WERI-Rb-1 (cell line): Measurements from ENCODE around the gene IFI16.
"Not testable (repeated sequence)": the region's sequence is repeated elsewhere in the genome, so short reads cannot be mapped to it uniquely, and the experiment has no call there.

ENCODE experiments used
- DNase-seq: peaks from one replicate; pipeline ENCODE4 v3.0.0-alpha.2; 2020
- H3K27ac ChIP-seq: fragments of 250-450 bp; sonication (Bioruptor Pico); 2 replicates; pipeline ENCODE4 v1.5.1; 2020; ENCODE audit warnings: mild to moderate bottlenecking, moderate library complexity
- H3K27me3 ChIP-seq: fragments of 250-450 bp; sonication (Bioruptor Pico); 2 replicates; pipeline ENCODE4 v1.5.1; 2021; ENCODE audit warnings: mild to moderate bottlenecking, low read depth, moderate library complexity; ENCODE audit not compliant: insufficient read depth, severe bottlenecking
- H3K36me3 ChIP-seq: fragments of 250-450 bp; sonication (Bioruptor Pico); 2 replicates; pipeline ENCODE4 v1.5.1; 2020; ENCODE audit warnings: mild to moderate bottlenecking, moderate library complexity
- H3K4me3 ChIP-seq: 2 replicates; pipeline ENCODE4 v1.5.1; 2011; ENCODE audit warnings: low read depth, mild to moderate bottlenecking, control low read depth, low read length
- H3K9me3 ChIP-seq: fragments of 250-450 bp; sonication (Bioruptor Pico); 2 replicates; pipeline ENCODE4 v1.5.1; 2021; ENCODE audit warnings: mild to moderate bottlenecking, moderate library complexity; ENCODE audit not compliant: severe bottlenecking
- TF ChIP-seq, protein P1 (sequence below): IDR thresholded peaks from 2 replicates; pipeline ENCODE4 v1.5.1; 2011; ENCODE audit warnings: low read depth, mild to moderate bottlenecking, control low read depth, inconsistent platforms, low read length

Gene IFI16

DNA sequence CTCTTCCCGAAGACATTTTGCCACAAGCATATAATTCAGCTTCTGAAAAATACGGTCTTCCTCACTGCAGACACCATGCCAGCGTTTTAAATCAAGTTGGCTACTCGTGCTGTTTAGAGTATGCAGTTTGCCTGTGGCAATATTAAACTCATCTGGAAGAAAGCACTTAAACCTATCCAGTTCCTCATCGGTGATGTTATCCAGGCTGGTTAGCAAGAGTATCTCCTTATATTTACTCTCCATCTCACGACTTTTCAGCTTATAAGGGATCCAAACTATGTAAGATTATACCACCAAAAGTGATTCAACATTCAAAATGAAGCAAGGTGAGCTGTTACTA lies 9.7 kb upstream of the IFI16 start:
- no peak overlapping the region for H3K4me3 ChIP-seq
- H3K27me3 ChIP-seq: peaks cover 96% of the 10 kb centered on the region
- H3K9me3 ChIP-seq: peaks cover 2% of the 10 kb centered on the region
- no peak for DNase-seq
- no peaks in the 10 kb centered on the region for H3K36me3 ChIP-seq
- TF ChIP-seq, protein P1, sequence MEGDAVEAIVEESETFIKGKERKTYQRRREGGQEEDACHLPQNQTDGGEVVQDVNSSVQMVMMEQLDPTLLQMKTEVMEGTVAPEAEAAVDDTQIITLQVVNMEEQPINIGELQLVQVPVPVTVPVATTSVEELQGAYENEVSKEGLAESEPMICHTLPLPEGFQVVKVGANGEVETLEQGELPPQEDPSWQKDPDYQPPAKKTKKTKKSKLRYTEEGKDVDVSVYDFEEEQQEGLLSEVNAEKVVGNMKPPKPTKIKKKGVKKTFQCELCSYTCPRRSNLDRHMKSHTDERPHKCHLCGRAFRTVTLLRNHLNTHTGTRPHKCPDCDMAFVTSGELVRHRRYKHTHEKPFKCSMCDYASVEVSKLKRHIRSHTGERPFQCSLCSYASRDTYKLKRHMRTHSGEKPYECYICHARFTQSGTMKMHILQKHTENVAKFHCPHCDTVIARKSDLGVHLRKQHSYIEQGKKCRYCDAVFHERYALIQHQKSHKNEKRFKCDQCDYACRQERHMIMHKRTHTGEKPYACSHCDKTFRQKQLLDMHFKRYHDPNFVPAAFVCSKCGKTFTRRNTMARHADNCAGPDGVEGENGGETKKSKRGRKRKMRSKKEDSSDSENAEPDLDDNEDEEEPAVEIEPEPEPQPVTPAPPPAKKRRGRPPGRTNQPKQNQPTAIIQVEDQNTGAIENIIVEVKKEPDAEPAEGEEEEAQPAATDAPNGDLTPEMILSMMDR: no peak
- no peak overlapping the region for H3K27ac ChIP-seq

DNA sequence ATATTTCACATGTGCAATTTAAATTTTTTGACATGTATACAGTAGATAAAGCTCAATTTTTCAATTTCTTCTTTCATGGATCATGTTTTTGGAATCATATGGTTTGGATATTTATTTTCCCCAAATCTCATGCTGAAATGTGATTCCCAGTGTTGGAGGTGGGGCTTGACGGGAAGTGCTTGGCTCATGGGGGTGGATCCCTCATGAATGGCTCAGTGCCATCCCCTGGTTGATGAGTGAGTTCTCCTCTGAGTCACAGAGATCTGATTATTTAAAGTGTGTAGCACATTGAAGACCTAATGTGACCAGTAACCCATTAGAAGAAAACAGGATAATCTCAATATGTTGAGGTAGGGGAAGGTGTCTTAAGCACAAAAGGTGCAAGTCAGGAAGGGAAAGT lies 9.1 kb upstream of the IFI16 start:
- H3K27me3 ChIP-seq: peaks cover 96% of the 10 kb centered on the region
- no peaks in the 10 kb centered on the region for H3K36me3 ChIP-seq
- TF ChIP-seq, protein P1: no peak
- no peak overlapping the region for H3K27ac ChIP-seq
- DNase-seq: no peak
- H3K9me3 ChIP-seq: no peaks in the 10 kb centered on the region
- H3K4me3 ChIP-seq: no peak overlapping the region

DNA sequence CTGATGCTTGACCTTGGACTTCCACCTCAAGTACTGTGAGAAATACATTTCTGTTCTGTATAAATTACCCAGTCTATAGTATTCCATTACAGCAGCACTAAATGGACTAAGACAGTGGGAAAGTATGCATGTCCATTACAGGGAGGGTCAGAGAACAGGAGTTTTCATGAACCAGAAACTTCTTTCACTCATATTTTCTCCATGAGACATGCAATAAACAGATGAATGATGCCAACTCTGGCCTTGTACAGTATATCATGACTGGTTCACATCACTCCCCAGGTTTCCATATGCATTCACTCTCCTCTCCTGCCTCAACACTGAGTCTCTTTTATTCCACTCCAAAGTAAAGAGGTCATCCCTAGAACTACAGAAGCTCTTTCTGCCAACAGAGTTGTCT lies 4.5 kb upstream of the IFI16 start:
- Histone ChIP-seq H3K27me3 (peaks cover 93% of the 10 kb centered on the region), H3K27ac (no peak overlapping the region), H3K4me3 (no peak overlapping the region)

DNA sequence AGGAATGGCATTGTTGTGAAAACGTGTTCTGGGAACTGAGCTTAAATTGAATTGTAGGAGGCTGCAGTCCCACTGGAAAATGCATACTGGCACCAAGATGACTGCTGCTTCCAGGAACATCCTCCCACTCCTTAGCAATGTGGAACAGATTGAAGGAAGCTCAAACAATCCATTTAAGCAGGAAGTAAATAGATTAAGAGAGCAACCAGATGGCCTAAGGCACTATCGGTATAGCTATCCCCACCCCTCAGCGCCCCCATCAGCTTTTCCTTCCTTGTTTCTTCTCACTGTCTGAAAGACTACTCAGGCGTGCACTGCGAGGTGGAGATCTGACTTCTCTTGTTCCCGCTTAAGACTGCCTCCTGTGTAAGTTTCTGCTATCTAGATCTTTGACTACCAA lies 4.0 kb upstream of the IFI16 start:
- TF ChIP-seq, protein P1: no peak
- Histone ChIP-seq H3K36me3 (no peaks in the 10 kb centered on the region), H3K9me3 (peaks cover 9% of the 10 kb centered on the region), H3K27ac (no peak overlapping the region), H3K4me3 (no peak overlapping the region), H3K27me3 (peaks cover 93% of the 10 kb centered on the region)
- peak; percentile 30 for DNase-seq

More for the DNA sequence above, 4.5 kb upstream of the IFI16 start:
- TF ChIP-seq, protein P1: no peak
- Histone ChIP-seq H3K9me3 (peaks cover 9% of the 10 kb centered on the region), H3K36me3 (no peaks in the 10 kb centered on the region)
- no peak for DNase-seq

DNA sequence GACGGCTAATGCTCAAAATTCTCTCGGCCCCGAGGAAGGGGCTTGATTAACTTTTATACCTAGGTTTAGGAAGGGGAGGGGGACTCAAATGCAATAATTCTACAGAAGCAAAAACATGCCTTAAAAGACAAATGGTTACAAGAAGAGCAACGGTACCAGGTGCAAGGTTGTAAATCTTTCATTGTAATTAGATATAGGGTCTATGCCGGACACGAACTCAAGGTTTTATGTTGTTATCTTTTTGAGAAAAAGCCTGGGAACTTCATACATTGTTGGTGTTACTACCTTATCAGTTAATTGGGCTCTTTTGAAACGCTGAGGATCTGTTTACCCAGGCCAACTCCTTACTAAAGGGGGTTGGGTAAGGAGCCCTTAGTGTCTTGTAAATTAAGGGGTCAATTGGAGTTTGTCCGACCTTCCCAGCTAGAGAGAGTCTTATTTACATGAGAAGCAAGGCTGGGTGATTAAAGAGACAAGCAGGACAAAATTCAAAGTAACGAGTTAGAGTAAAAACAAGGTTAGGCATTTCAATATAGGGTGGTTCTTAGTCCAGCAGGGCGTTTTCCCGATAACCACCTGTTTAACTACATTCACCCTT lies 3.4 kb upstream of the IFI16 start:
- not testable (repeated sequence) for H3K27ac ChIP-seq, H3K4me3 ChIP-seq, DNase-seq, H3K36me3 ChIP-seq, H3K9me3 ChIP-seq
- peaks cover 94% of the 10 kb centered on the region for H3K27me3 ChIP-seq

DNA sequence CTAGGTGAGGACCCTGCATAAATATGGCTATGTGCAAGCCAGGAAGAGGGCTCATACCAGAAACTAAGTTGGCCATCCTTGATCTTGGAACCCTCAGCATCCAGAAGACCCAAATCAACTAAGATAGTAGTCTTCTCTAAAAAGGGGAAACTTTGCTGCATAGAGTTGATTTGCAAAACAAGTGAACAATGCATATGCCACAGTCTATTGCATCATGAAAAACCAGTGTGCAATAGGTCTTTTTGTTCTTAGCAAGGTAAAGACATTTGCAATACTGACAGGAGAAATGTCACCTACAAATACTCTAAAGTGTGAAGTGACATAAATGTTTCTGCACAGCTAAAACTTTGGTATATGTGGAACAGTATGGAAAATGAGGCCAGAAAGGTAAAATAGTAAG lies 2.0 kb upstream of the IFI16 start:
- Histone ChIP-seq H3K27ac (no peak overlapping the region), H3K4me3 (no peak overlapping the region)

More for the DNA sequence above, 2.0 kb upstream of the IFI16 start:
- Histone ChIP-seq H3K9me3 (peaks cover 9% of the 10 kb centered on the region), H3K36me3 (no peaks in the 10 kb centered on the region), H3K27me3 (peaks cover 98% of the 10 kb centered on the region)
- no peak for DNase-seq
- TF ChIP-seq, protein P1: no peak
